OCI-LY7 (cell line): ENCODE measurements around the gene UBL4A. TPM values are rescaled to one million over a fixed set of nuclear protein-coding genes. Genes with fewer than 3 reads are reported as not detected.

Source experiments
- BruUV-seq: library from RNA; stranded (reverse); fragments of 400-500 nt; replicated peaks from 2 replicates; lab custom pipeline; 2021; lab: Mats Ljungman, UMichigan
- CTCF ChIA-PET: fragments of 300-600 bp; sonication (Branson Sonifier 250); formaldehyde crosslinking; loops from one replicate; lab custom pipeline; 2022; ENCODE audit warnings: antibody characterized with exemption; ENCODE audit not compliant: unreplicated experiment; lab: Charles Lee
- POLR2A ChIA-PET: fragments of 300-600 bp; sonication (Branson Sonifier 250); formaldehyde crosslinking; loops from one replicate; lab custom pipeline; 2022; ENCODE audit warnings: antibody characterized with exemption; lab: Charles Lee
- DNase-seq: peaks from one replicate; pipeline ENCODE4 v3.0.0-alpha.2; 2015; ENCODE audit warnings: low spot score
- H2AFZ ChIP-seq: fragments of 200-600 bp; sonication (generic), shearing (Covaris generic); 2 replicates; pipeline ENCODE4 v1.6.1; 2014; ENCODE audit warnings: mild to moderate bottlenecking, antibody characterized with exemption, low read length, moderate library complexity
- H3K27ac ChIP-seq: fragments of 200-600 bp; sonication (generic); 2 replicates; pipeline ENCODE4 v1.5.1; 2014; ENCODE audit warnings: mixed run types, low read depth, mild to moderate bottlenecking, moderate library complexity, low read length, inconsistent platforms; ENCODE audit not compliant: poor library complexity, severe bottlenecking
- H3K36me3 ChIP-seq: fragments of 200-600 bp; sonication (generic); 2 replicates; pipeline ENCODE4 v1.6.1; 2014; ENCODE audit warnings: mild to moderate bottlenecking, antibody characterized with exemption, low read length, moderate library complexity, mixed read lengths; ENCODE audit not compliant: insufficient read depth
- H3K4me1 ChIP-seq: fragments of 200-600 bp; sonication (generic); 2 replicates; pipeline ENCODE4 v1.5.1; 2014; ENCODE audit warnings: mild to moderate bottlenecking, low read length; ENCODE audit not compliant: insufficient read depth, poor library complexity, severe bottlenecking
- H3K4me2 ChIP-seq: fragments of 200-600 bp; sonication (generic); 2 replicates; pipeline ENCODE4 v1.6.1; 2014; ENCODE audit warnings: mild to moderate bottlenecking, low read length
- H3K4me3 ChIP-seq: fragments of 200-600 bp; sonication (generic); 2 replicates; pipeline ENCODE4 v1.5.1; 2014; ENCODE audit warnings: mild to moderate bottlenecking, low read depth, low read length; ENCODE audit not compliant: poor library complexity, severe bottlenecking
- H3K79me2 ChIP-seq: fragments of 200-600 bp; sonication (generic); 2 replicates; pipeline ENCODE4 v1.6.1; 2016; ENCODE audit warnings: low read depth, mild to moderate bottlenecking, low read length, moderate library complexity, mixed read lengths; ENCODE audit not compliant: insufficient read depth
- H3K9me2 ChIP-seq: fragments of 200-600 bp; sonication (generic); 2 replicates; pipeline ENCODE4 v1.6.1; 2016; ENCODE audit warnings: mild to moderate bottlenecking, low read length, mixed read lengths; ENCODE audit not compliant: insufficient read depth
- H3K9me3 ChIP-seq: fragments of 200-600 bp; sonication (generic); 2 replicates; pipeline ENCODE4 v1.6.1; 2014; ENCODE audit warnings: mild to moderate bottlenecking, mixed run types, low read length, mixed read lengths
- H4K20me1 ChIP-seq: fragments of 200-600 bp; sonication (generic); 2 replicates; pipeline ENCODE4 v1.6.1; 2014; ENCODE audit warnings: mild to moderate bottlenecking, antibody characterized with exemption, low read length, moderate library complexity, mixed read lengths; ENCODE audit not compliant: insufficient read depth
- EZH2phosphoT487 ChIP-seq: fragments of 200-600 bp; sonication (generic); IDR thresholded peaks from 2 replicates; pipeline ENCODE4 v1.6.1; 2018; ENCODE audit warnings: low read depth, borderline replicate concordance, mild to moderate bottlenecking, mixed run types, antibody characterized with exemption, low read length, moderate library complexity, mixed read lengths
- intact Hi-C: fragments of 100-400 bp; cut with micrococcal nuclease; formaldehyde crosslinking; loops from one replicate; pipeline ENCODE4 v1.10.0; 2022; ENCODE audit not compliant: unreplicated experiment
- total RNA-seq, 2 experiments: library from RNA; depleted of rRNA in 1 of 2; stranded (reverse); fragments of >200 nt in 1 of 2; shearing (Covaris generic) in 1 of 2; gene quantifications; 2 replicates each; pipeline ENCODE4 v1.2.3, GENCODE V29; 2014 to 2022
- TF ChIP-seq, protein P1 (sequence below): fragments of 200-600 bp; sonication (generic); conservative IDR thresholded peaks from 2 replicates; pipeline ENCODE4 v1.5.1; 2014; ENCODE audit warnings: mild to moderate bottlenecking, antibody characterized with exemption, low read length, moderate library complexity, mixed read lengths

UBL4A gene
- total RNA-seq, 2 experiments from 2014 or later = 49.7 to 89.9 TPM

DNA sequence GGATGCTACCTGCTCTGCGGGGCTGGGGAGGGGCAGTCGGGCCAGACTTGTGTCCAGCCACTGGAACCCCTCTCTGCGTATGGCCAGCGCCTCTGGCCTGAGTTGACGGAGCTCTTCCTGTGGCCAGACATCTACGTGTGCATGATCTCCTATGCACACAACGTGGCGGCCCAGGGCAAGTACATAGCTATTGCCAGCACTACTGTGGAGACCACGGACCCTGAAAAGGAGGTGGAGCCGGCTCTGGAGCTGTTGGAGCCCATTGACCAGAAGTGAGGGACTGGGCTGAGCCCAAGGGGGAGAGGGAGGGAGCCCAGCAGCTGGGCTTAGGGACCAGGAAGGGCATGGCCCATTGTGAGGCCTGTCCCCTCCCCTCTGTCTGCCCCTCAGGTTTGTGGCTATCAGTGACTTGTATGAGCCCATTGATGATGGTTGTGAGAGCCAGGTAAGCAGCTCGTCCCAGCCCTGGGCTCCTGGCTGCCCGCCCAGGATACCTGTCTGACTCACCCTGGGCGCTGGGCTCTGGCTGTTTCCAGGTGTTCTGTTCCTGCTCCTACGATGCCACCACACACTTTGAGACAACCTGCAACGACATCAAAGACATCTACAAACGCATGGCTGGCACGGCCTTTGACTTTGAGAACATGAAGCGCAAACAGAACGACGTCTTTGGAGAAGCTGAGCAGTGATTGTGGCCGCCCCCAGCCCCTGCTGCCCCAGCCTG lies 44.3 kb downstream of the UBL4A start:
- CTCF ChIA-PET = no interaction called here
- Histone ChIP-seq H3K79me2 (peaks cover 17% of the 10 kb centered on the region), H3K27ac (no peak overlapping the region), H2AFZ (no peak overlapping the region), H3K4me2 (no peak overlapping the region), H4K20me1 (no peaks in the 10 kb centered on the region), H3K9me3 (no peaks in the 10 kb centered on the region), H3K4me1 (peaks cover 21% of the 10 kb centered on the region), H3K4me3 (no peak overlapping the region), H3K36me3 (peaks cover 28% of the 10 kb centered on the region; the same call in 1 of the 2 replicates), H3K9me2 (no peaks in the 10 kb centered on the region)
- intact Hi-C loops = no loop called here
- DNase-seq = no peak
- POLR2A ChIA-PET = no interaction called here
- no TSS peak for BruUV-seq
- TF ChIP-seq, protein P1, sequence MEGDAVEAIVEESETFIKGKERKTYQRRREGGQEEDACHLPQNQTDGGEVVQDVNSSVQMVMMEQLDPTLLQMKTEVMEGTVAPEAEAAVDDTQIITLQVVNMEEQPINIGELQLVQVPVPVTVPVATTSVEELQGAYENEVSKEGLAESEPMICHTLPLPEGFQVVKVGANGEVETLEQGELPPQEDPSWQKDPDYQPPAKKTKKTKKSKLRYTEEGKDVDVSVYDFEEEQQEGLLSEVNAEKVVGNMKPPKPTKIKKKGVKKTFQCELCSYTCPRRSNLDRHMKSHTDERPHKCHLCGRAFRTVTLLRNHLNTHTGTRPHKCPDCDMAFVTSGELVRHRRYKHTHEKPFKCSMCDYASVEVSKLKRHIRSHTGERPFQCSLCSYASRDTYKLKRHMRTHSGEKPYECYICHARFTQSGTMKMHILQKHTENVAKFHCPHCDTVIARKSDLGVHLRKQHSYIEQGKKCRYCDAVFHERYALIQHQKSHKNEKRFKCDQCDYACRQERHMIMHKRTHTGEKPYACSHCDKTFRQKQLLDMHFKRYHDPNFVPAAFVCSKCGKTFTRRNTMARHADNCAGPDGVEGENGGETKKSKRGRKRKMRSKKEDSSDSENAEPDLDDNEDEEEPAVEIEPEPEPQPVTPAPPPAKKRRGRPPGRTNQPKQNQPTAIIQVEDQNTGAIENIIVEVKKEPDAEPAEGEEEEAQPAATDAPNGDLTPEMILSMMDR = no peak
- no peak for TF ChIP-seq EZH2phosphoT487

DNA sequence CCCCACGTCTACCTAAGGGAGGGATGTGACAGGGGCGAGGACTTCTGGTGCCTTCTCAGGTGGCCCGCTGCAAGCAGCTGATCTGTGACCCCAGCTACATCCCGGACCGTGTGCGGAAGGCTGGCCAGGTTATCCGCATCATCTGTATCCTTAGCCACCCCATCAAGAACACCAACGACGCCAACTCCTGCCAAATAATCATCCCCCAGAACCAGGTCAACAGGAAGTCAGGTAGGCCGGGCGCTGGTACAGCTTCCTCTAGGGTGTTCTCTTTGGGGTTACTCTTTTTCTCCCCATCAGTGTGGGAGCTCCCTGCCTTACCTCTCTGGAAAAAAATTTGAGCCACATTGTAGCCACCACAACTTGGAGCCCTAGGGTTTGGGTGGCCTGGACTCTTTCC lies 44.9 kb downstream of the UBL4A start:
- Histone ChIP-seq H3K4me3 (no peak overlapping the region), H3K36me3 (peaks cover 28% of the 10 kb centered on the region; the same call in 1 of the 2 replicates), H3K4me2 (no peak overlapping the region), H3K9me2 (no peaks in the 10 kb centered on the region), H3K79me2 (peaks cover 17% of the 10 kb centered on the region), H2AFZ (no peak overlapping the region), H3K27ac (no peak overlapping the region), H4K20me1 (no peaks in the 10 kb centered on the region), H3K4me1 (peaks cover 21% of the 10 kb centered on the region), H3K9me3 (no peaks in the 10 kb centered on the region)
- CTCF ChIA-PET = interaction anchor here (0.6 kb wide), 1 partner anchor 48 kb away, joined by 4 read pairs; no protein-coding TSS in a partner anchor
- POLR2A ChIA-PET = no interaction called here
- DNase-seq = no peak
- TF ChIP-seq EZH2phosphoT487 = no peak
- TF ChIP-seq, protein P1 = no peak
- no TSS peak for BruUV-seq
- intact Hi-C loops = no loop called here
